Upper lobe of left lung (tissue), 4 donors: ENCODE measurements around the gene HAP1.

ENCODE experiments used
- POLR2A ChIP-seq, 4 donors: fragments of 450-650 bp; IDR thresholded peaks; one replicate each; pipeline ENCODE4 v1.5.1; 2016 to 2017; ENCODE audit warnings: antibody characterized with exemption in 4 of 4, mild to moderate bottlenecking in 2 of 4
- TF ChIP-seq, protein P1 (sequence below), 6 experiments: fragments of 450-650 bp in 4 of 6; fragments of 200-600 bp in 2 of 6; sonication (generic) in 2 of 6; IDR thresholded peaks; one replicate each; pipeline ENCODE4 v1.5.1; 2016 to 2019; ENCODE audit warnings: antibody characterized with exemption in 6 of 6

- TF ChIP-seq POLR2A (IDR thresholded peaks at IDR 0.05) = no peak
- TF ChIP-seq, protein P1, sequence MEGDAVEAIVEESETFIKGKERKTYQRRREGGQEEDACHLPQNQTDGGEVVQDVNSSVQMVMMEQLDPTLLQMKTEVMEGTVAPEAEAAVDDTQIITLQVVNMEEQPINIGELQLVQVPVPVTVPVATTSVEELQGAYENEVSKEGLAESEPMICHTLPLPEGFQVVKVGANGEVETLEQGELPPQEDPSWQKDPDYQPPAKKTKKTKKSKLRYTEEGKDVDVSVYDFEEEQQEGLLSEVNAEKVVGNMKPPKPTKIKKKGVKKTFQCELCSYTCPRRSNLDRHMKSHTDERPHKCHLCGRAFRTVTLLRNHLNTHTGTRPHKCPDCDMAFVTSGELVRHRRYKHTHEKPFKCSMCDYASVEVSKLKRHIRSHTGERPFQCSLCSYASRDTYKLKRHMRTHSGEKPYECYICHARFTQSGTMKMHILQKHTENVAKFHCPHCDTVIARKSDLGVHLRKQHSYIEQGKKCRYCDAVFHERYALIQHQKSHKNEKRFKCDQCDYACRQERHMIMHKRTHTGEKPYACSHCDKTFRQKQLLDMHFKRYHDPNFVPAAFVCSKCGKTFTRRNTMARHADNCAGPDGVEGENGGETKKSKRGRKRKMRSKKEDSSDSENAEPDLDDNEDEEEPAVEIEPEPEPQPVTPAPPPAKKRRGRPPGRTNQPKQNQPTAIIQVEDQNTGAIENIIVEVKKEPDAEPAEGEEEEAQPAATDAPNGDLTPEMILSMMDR (IDR thresholded peaks at IDR 0.05) = no peak
Measured at GRCh38 chr17:41762841-41763240, 28.4 kb upstream of the HAP1 start.
